Neural cell (in vitro differentiated cells): ENCODE data around the gene TAF1B. TPM values are rescaled to one million over a fixed set of nuclear protein-coding genes. Genes with fewer than 3 reads are reported as not detected.

Experiments
- H2AFZ ChIP-seq: fragments of 200-600, 300-800 bp; sonication (generic), shearing (Covaris generic); 2 replicates; pipeline ENCODE4 v1.6.0; 2014; ENCODE audit warnings: low read depth, mild to moderate bottlenecking, antibody characterized with exemption, low read length, moderate library complexity
- H3F3A ChIP-seq: fragments of 200-600 bp; shearing (Covaris generic); 2 replicates; pipeline ENCODE4 v1.6.1; 2016; ENCODE audit warnings: mild to moderate bottlenecking, moderate library complexity, mixed read lengths, antibody characterized with exemption, low read length; ENCODE audit not compliant: insufficient read depth, poor library complexity, severe bottlenecking
- H3K27ac ChIP-seq: fragments of 200-600, 300-800 bp; sonication (generic), shearing (Covaris generic); 2 replicates; pipeline ENCODE4 v1.5.1; 2014; ENCODE audit warnings: mild to moderate bottlenecking, low read length, moderate library complexity
- H3K27me3 ChIP-seq: fragments of 300-800, 200-600 bp; sonication (generic), shearing (Covaris generic); 2 replicates; pipeline ENCODE4 v1.6.0; 2014; ENCODE audit warnings: mild to moderate bottlenecking, low read depth, low read length, moderate library complexity; ENCODE audit not compliant: insufficient read depth
- H3K36me3 ChIP-seq: fragments of 300-800, 200-600 bp; sonication (generic), shearing (Covaris generic); 2 replicates; pipeline ENCODE4 v1.5.1; 2014; ENCODE audit warnings: mild to moderate bottlenecking, antibody characterized with exemption, low read length, moderate library complexity; ENCODE audit not compliant: insufficient read depth
- H3K4me2 ChIP-seq: fragments of 300-800, 200-600 bp; sonication (generic), shearing (Covaris generic); 2 replicates; pipeline ENCODE4 v1.6.0; 2014; ENCODE audit warnings: mild to moderate bottlenecking, low read length
- H3K4me3 ChIP-seq: fragments of 300-800, 200-600 bp; sonication (generic), shearing (Covaris generic); 2 replicates; pipeline ENCODE4 v1.5.1; 2014; ENCODE audit warnings: mild to moderate bottlenecking, low read length, moderate library complexity
- H3K79me2 ChIP-seq: fragments of 200-600 bp; shearing (Covaris generic); replicated peaks from 2 replicates; pipeline ENCODE4 v1.6.0; 2014; ENCODE audit warnings: mild to moderate bottlenecking, low read length, moderate library complexity; ENCODE audit not compliant: insufficient read depth
- H3K9ac ChIP-seq: fragments of 300-800, 200-600 bp; sonication (generic), shearing (Covaris generic); 2 replicates; pipeline ENCODE4 v1.6.1; 2016; ENCODE audit warnings: mild to moderate bottlenecking, low read length, mixed read lengths
- H3K9me2 ChIP-seq: fragments of 200-600 bp; shearing (Covaris generic); 2 replicates; pipeline ENCODE4 v1.6.1; 2016; ENCODE audit warnings: mild to moderate bottlenecking, low read length, mixed read lengths; ENCODE audit not compliant: insufficient read depth
- H3K9me3 ChIP-seq: fragments of 200-600, 300-800 bp; sonication (generic), shearing (Covaris generic); 2 replicates; pipeline ENCODE4 v1.6.1; 2016; ENCODE audit warnings: mild to moderate bottlenecking, mixed run types, low read length, moderate library complexity, mixed read lengths
- H4K20me1 ChIP-seq: fragments of 200-600 bp; shearing (Covaris generic); 2 replicates; pipeline ENCODE4 v1.6.1; 2016; ENCODE audit warnings: mild to moderate bottlenecking, mixed run types; ENCODE audit not compliant: insufficient read depth
- CTCF ChIP-seq: fragments of 450-650 bp; IDR thresholded peaks from 2 replicates; pipeline ENCODE4 v1.5.1; 2014; ENCODE audit warnings: antibody characterized with exemption, mild to moderate bottlenecking, moderate library complexity; ENCODE audit not compliant: poor library complexity, severe bottlenecking
- EP300 ChIP-seq: fragments of 450-650 bp; conservative IDR thresholded peaks from 2 replicates; pipeline ENCODE4 v1.6.1; 2014; ENCODE audit warnings: antibody characterized with exemption, mild to moderate bottlenecking, moderate library complexity; ENCODE audit not compliant: poor library complexity, severe bottlenecking
- EZH2 ChIP-seq: fragments of 200-600, 300-800 bp; shearing (Covaris generic), sonication (generic); IDR thresholded peaks from 2 replicates; pipeline ENCODE4 v1.6.1; 2014; ENCODE audit warnings: antibody characterized with exemption, low read length, borderline replicate concordance, mild to moderate bottlenecking; ENCODE audit not compliant: insufficient read depth, poor library complexity, severe bottlenecking
- MXI1 ChIP-seq: fragments of 450-650 bp; conservative IDR thresholded peaks from 2 replicates; pipeline ENCODE4 v1.6.1; 2014; ENCODE audit warnings: antibody characterized with exemption, mild to moderate bottlenecking; ENCODE audit not compliant: poor library complexity, severe bottlenecking
- POLR2AphosphoS5 ChIP-seq: IDR thresholded peaks from 2 replicates; pipeline ENCODE4 v1.6.1; 2012
- RAD21 ChIP-seq: fragments of 450-650 bp; conservative IDR thresholded peaks from 2 replicates; pipeline ENCODE4 v1.6.1; 2014; ENCODE audit warnings: antibody characterized with exemption, mild to moderate bottlenecking, moderate library complexity
- REST ChIP-seq: IDR thresholded peaks from 2 replicates; pipeline ENCODE4 v1.6.1; 2012; ENCODE audit warnings: borderline replicate concordance
- SMC3 ChIP-seq: fragments of 450-650 bp; conservative IDR thresholded peaks from 2 replicates; pipeline ENCODE4 v1.6.1; 2014; ENCODE audit warnings: antibody characterized with exemption, mild to moderate bottlenecking, moderate library complexity; ENCODE audit not compliant: poor library complexity
- TAF1 ChIP-seq: IDR thresholded peaks from 2 replicates; pipeline ENCODE4 v1.6.1; 2012; ENCODE audit warnings: low read depth
- polyA plus RNA-seq: library from polyadenylated mRNA; depleted of rRNA; stranded (reverse); fragments of >200 nt; gene quantifications from 2 replicates; pipeline ENCODE4 v1.2.3, GENCODE V29; 2014

Gene TAF1B
- polyA plus RNA-seq, 1 donor from 2014 or later: 11.2 TPM

- Histone ChIP-seq H3K27me3 (no peaks in the 10 kb centered on the region), H3K4me2 (no peak overlapping the region), H3K79me2 (no peaks in the 10 kb centered on the region), H3K9ac (no peak overlapping the region), H3K36me3 (no peaks in the 10 kb centered on the region), H3K9me3 (no peaks in the 10 kb centered on the region), H3K4me3 (no peak overlapping the region), H3K9me2 (no peaks in the 10 kb centered on the region), H4K20me1 (no peaks in the 10 kb centered on the region), H3K27ac (no peak overlapping the region), H3F3A (no peaks in the 10 kb centered on the region), H2AFZ (no peak overlapping the region)
- no peak for TF ChIP-seq EP300
- TF ChIP-seq SMC3: no peak
- TF ChIP-seq RAD21: no peak
- no peak for TF ChIP-seq REST
- no peak for TF ChIP-seq MXI1
- no peak for TF ChIP-seq TAF1
- TF ChIP-seq CTCF: no peak
- TF ChIP-seq POLR2AphosphoS5: no peak
- TF ChIP-seq EZH2: no peak
Observed at GRCh38 chr2:9892236-9892635, 49.0 kb downstream of the TAF1B start.

GRCh38 chr2:9895669-9896590, 52.7 kb downstream of the TAF1B start:
- Histone ChIP-seq H3K4me3 (no peak overlapping the region), H3K9me3 (no peaks in the 10 kb centered on the region), H3K9me2 (no peaks in the 10 kb centered on the region), H4K20me1 (no peaks in the 10 kb centered on the region), H3K9ac (no peak overlapping the region), H3K4me2 (no peak overlapping the region), H3K36me3 (no peaks in the 10 kb centered on the region), H2AFZ (no peak overlapping the region), H3K27ac (no peak overlapping the region), H3K79me2 (no peaks in the 10 kb centered on the region), H3K27me3 (no peaks in the 10 kb centered on the region), H3F3A (no peaks in the 10 kb centered on the region)
- no peak for TF ChIP-seq POLR2AphosphoS5
- no peak for TF ChIP-seq EZH2
- TF ChIP-seq RAD21: no peak
- no peak for TF ChIP-seq EP300
- TF ChIP-seq REST: no peak
- TF ChIP-seq MXI1: no peak
- no peak for TF ChIP-seq TAF1
- no peak for TF ChIP-seq SMC3
- TF ChIP-seq CTCF: no peak
